GM06990 (cell line): ENCODE results near the gene GNG4.
A peak's percentile ranks its signal among the peaks of the same experiment; 100 is the strongest.

ENCODE experiments used
- DNase-seq: peaks from one replicate; pipeline ENCODE4 v3.0.0-alpha.2; 2011; ENCODE audit not compliant: insufficient read length; ENCODE audit errors: extremely low read depth
- H3K27me3 ChIP-seq: replicated peaks from 2 replicates; pipeline ENCODE4 v1.6.0; 2011; ENCODE audit warnings: low read length; ENCODE audit not compliant: control insufficient read depth, insufficient read depth
- H3K36me3 ChIP-seq: 2 replicates; pipeline ENCODE4 v1.5.1; 2011; ENCODE audit warnings: low read length; ENCODE audit not compliant: control insufficient read depth, insufficient read depth
- H3K4me3 ChIP-seq: replicated peaks from 2 replicates; pipeline ENCODE4 v1.5.1; 2011; ENCODE audit warnings: low read depth, mild to moderate bottlenecking, control low read depth, low read length
- TF ChIP-seq, protein P1 (sequence below): IDR thresholded peaks from 2 replicates; pipeline ENCODE4 v1.5.1; 2011; ENCODE audit warnings: low read length, control low read depth, mild to moderate bottlenecking, inconsistent platforms; ENCODE audit not compliant: insufficient read depth, poor library complexity, severe bottlenecking

GNG4 gene

DNA sequence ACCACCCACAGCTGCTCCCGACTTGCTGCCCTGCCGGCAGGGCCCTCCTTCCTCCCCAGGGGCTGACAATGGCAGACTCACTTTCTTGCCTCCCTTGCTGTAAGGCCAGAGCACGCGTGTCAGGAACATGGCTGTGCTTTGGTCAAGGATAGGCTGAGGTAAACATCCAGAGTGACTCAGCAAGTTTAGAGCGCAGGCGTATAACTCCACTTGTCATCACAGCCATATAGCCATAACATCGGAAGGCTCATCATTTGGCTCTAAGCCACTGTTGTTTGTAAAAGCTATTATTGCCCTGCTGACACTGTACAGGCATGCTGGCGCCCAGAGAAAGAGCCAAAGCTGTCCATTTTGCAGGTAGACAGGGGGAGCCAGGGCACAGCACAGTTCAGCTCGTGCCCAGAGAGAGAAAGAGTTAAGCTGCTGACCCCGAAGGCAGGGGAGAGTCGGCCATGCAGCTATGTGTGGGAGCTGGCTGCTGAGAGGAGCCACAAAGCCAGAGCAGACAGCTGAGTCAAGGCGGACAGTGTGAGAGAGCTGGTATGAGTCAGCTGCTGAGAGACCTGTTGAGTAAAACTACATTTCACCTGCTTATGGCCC lies 60.6 kb downstream of the GNG4 start:
- peak; percentile 29 for DNase-seq
- no peak overlapping the region for H3K4me3 ChIP-seq
- TF ChIP-seq, protein P1, sequence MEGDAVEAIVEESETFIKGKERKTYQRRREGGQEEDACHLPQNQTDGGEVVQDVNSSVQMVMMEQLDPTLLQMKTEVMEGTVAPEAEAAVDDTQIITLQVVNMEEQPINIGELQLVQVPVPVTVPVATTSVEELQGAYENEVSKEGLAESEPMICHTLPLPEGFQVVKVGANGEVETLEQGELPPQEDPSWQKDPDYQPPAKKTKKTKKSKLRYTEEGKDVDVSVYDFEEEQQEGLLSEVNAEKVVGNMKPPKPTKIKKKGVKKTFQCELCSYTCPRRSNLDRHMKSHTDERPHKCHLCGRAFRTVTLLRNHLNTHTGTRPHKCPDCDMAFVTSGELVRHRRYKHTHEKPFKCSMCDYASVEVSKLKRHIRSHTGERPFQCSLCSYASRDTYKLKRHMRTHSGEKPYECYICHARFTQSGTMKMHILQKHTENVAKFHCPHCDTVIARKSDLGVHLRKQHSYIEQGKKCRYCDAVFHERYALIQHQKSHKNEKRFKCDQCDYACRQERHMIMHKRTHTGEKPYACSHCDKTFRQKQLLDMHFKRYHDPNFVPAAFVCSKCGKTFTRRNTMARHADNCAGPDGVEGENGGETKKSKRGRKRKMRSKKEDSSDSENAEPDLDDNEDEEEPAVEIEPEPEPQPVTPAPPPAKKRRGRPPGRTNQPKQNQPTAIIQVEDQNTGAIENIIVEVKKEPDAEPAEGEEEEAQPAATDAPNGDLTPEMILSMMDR = no peak

DNA sequence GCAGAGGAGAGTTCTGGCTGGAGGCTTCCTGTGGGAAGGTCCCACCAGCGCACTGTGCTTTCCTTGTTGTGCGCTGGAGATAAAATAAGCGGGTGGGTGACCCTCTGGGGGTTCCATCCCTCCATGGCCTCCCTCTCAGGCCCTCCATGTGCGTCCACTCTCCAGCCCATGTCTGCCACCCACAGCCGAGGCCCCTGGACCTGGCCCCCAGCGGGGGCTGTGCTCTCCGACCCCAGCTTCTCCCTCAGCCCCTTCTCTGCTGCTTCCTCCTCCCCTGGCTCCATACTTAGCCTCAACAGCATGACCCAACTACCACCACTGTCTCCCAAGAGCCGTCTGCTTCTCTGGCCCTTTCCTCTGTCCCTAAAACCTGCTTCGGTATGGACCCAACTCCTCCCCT lies 61.4 kb downstream of the GNG4 start:
- TF ChIP-seq, protein P1 = no peak
- DNase-seq = no peak
- Histone ChIP-seq H3K36me3 (no peaks in the 10 kb centered on the region), H3K4me3 (no peak overlapping the region), H3K27me3 (no peaks in the 10 kb centered on the region; the same call in 1 of the 2 replicates)

More for the DNA sequence above, 60.6 kb downstream of the GNG4 start:
- Histone ChIP-seq H3K36me3 (no peaks in the 10 kb centered on the region), H3K27me3 (no peaks in the 10 kb centered on the region; the same call in 1 of the 2 replicates)

DNA sequence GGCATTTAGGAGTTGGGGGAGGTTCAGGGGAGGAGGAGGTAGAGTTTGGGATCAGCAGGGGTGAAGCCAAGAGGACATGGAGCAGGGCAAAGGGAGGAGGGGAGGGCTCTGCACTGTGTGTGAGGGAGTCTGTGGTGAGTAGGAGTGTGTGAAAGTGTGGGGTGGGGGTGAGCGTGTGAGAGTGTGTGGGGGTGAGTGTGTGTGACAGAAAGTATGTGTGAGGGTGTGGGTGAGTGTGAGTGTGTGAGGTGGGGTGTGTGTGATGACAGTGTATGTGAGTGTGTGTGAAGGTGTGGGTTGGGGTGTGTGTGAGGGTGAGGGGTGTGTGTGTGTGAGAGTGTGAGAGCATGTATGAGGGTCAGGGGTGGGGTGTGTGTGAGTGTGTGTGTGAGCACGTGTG lies 62.6 kb downstream of the GNG4 start:
- TF ChIP-seq, protein P1 = no peak
- Histone ChIP-seq H3K4me3 (no peak overlapping the region), H3K36me3 (no peaks in the 10 kb centered on the region), H3K27me3 (no peaks in the 10 kb centered on the region; the same call in none of the 2 replicates)
- no peak for DNase-seq

DNA sequence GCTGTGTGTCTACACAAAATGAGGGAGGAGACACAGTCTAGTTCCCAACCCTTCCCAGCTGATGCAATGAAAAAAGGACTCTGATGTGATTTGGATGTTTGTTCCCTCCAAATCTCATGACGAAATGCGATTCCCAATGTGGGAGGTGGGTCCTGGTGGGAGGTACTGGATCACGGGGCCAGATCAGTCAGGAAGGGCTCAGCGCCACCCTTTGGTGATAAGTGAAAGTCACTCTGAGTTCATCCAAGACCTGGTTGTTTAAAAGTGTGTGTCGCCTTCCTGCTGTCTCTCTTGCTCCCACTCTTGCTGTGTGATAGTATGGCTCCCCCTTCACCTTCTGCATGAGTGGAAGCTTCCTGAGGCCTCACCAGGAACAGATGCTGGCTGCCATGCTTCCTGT lies 63.2 kb downstream of the GNG4 start:
- DNase-seq = no peak
- Histone ChIP-seq H3K27me3 (no peaks in the 10 kb centered on the region; the same call in none of the 2 replicates), H3K4me3 (no peak overlapping the region), H3K36me3 (no peaks in the 10 kb centered on the region)
- TF ChIP-seq, protein P1 = no peak

DNA sequence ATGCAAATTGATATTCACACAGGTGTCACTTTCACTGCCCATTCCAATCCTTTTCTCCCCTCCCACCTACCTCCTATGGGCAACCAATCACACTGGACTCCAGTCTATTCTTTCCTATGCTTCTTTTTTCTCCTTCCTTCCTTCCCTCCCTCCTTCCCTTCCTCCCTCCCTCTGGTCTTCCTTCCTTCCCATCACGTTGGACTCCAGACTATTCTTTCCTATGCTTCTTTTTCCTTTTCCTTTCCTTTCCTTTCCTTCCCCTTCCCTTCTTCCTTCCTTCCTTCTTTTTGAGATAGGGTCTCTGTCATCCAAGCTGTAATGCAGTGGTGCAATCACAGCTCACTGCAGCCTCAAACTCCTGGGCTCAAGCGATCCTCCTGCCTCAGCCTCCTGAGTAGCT lies 64.6 kb downstream of the GNG4 start:
- Histone ChIP-seq H3K4me3 (no peak overlapping the region), H3K27me3 (no peaks in the 10 kb centered on the region; the same call in none of the 2 replicates), H3K36me3 (no peaks in the 10 kb centered on the region)
- TF ChIP-seq, protein P1 = no peak
- no peak for DNase-seq

DNA sequence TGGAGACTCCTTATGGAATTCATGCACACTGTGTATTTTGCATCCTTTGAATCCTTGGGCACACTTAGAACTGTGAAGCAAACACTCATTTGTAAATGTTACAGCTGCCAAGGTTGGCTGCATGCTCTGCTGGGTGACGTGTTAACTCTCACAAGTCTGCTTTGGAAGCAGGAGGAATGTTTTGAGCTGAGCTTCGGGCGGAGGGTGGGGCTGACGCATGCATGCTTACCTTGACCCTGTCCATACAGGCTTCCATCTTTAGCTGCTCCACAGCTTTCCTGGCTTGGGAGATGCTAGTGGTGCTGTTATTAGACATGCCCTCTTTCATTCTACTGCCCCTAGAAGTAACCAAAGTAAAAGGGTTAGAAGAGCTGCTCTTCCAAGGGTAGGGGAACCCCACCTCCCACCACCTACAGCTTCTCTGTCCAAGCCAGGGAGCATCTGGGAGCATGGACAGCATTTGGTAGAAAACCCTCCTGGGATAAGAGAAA lies 66.0 kb downstream of the GNG4 start:
- DNase-seq = no peak
- Histone ChIP-seq H3K4me3 (no peak overlapping the region), H3K36me3 (no peaks in the 10 kb centered on the region), H3K27me3 (no peaks in the 10 kb centered on the region; the same call in none of the 2 replicates)
- TF ChIP-seq, protein P1 = peak; percentile 9
